K562 (cell line): ENCODE results near the gene GNAI2.

ENCODE experiments used
- ARNT ChIP-seq, 2 experiments: fragments of 450-650 bp; IDR thresholded peaks; 2 replicates each; pipeline ENCODE4 v1.6.1; 2016; ENCODE audit warnings: mild to moderate bottlenecking in 1 of 2
- ATF1 ChIP-seq, 2 experiments: fragments of 450-650 bp in 1 of 2; IDR thresholded peaks; 2 replicates each; pipeline ENCODE4 v1.6.1; 2016; ENCODE audit warnings: missing compliant biosample characterization in 1 of 2, missing genetic modification characterization in 1 of 2
- NFATC3 ChIP-seq: fragments of 450-650 bp; IDR thresholded peaks from 2 replicates; pipeline ENCODE4 v1.6.1; 2017; ENCODE audit warnings: mild to moderate bottlenecking
- PTBP1 ChIP-seq: fragments of 200-400 bp; formaldehyde crosslinking; IDR thresholded peaks from 2 replicates; pipeline ENCODE4 v1.6.1; 2017; ENCODE audit warnings: low read depth, low read length
- SP2 ChIP-seq: IDR thresholded peaks from 2 replicates; pipeline ENCODE4 v1.6.1; 2011; ENCODE audit warnings: mild to moderate bottlenecking, low read depth, low read length, moderate library complexity; ENCODE audit not compliant: poor library complexity, severe bottlenecking; ENCODE audit errors: extremely low read depth
- STAT5B ChIP-seq: fragments of 250-450 bp; sonication (Bioruptor Pico); IDR thresholded peaks from 2 replicates; pipeline ENCODE4 v1.8.0; 2021; ENCODE audit warnings: mild to moderate bottlenecking, inconsistent platforms
- TAF1 ChIP-seq: IDR thresholded peaks from 2 replicates; pipeline ENCODE4 v1.6.1; 2011; ENCODE audit warnings: mild to moderate bottlenecking, low read length, moderate library complexity; ENCODE audit not compliant: insufficient read depth, control insufficient read depth, severe bottlenecking; ENCODE audit errors: extremely low read depth
- ZMIZ1 ChIP-seq, 2 experiments: fragments of 150-350 bp in 1 of 2; IDR thresholded peaks; 2 replicates each; pipeline ENCODE4 v1.6.1; 2012 to 2016; ENCODE audit warnings: low read depth in 2 of 2, low read length in 2 of 2, mild to moderate bottlenecking in 1 of 2, moderate library complexity in 1 of 2

GRCh38 chr3:50239649-50240048 is 3.6 kb downstream of the GNAI2 start:
- no peak for TF ChIP-seq ARNT (IDR thresholded peaks at IDR 0.05)
- no peak for TF ChIP-seq STAT5B (CRISPR knock-in tag)
- no peak for TF ChIP-seq ZMIZ1 (IDR thresholded peaks at IDR 0.05; ENCODE audit: low read depth in 2 of 2, low read length in 2 of 2)
- no peak for TF ChIP-seq SP2
- TF ChIP-seq ATF1 (CRISPR knock-in tag; IDR thresholded peaks at IDR 0.05) = no peak
- no peak for TF ChIP-seq ATF1 (tag; IDR thresholded peaks at IDR 0.05)
- TF ChIP-seq PTBP1 = no peak
- no peak for TF ChIP-seq TAF1
- no peak for TF ChIP-seq NFATC3
